Measurements from ENCODE around the gene GALNT14.

GRCh38 chr2:30866974-30867373, 271.3 kb downstream of the GALNT14 start:
- no peak for TF ChIP-seq CTCF (conservative IDR thresholded peaks at IDR 0.05 in 1 of 2, IDR thresholded peaks at IDR 0.05 in 1 of 2; ENCODE audit: low read depth in 1 of 2, low read length in 2 of 2)
- no peak for TF ChIP-seq EZH2 (IDR thresholded peaks at IDR 0.05; ENCODE audit: low read length, missing control alignments)

Data from fibroblast of lung (primary cell).